Retinal pigment epithelial cell (primary cell): ENCODE data around the gene MRPL33.

Source experiments
- DNase-seq: peaks from one replicate; pipeline ENCODE4 v3.0.0-alpha.2; 2010; ENCODE audit warnings: low read depth
- H3K4me3 ChIP-seq: 2 replicates; pipeline ENCODE4 v1.5.1; 2011; ENCODE audit warnings: mild to moderate bottlenecking, low read length, control low read depth, moderate library complexity
- CTCF ChIP-seq: conservative IDR thresholded peaks from 2 replicates; pipeline ENCODE4 v1.5.1; 2011; ENCODE audit warnings: low read depth, low read length, control low read depth, inconsistent platforms

The MRPL33 gene

GRCh38 chr2:27771548-27772335, at the start of gene MRPL33:
TSS of gene MRPL33 (plus strand) at chr2:27771719. CDS start at chr2:27771778, 59 bp downstream.
- peak within 1 kb of the TSS; percentile 94 for H3K4me3 ChIP-seq
- DNase-seq = no peak
- no peak for TF ChIP-seq CTCF

- no peak overlapping the region for H3K4me3 ChIP-seq
- DNase-seq = no peak
- no peak for TF ChIP-seq CTCF
Observed at GRCh38 chr2:27721884-27722485, 49.5 kb upstream of the MRPL33 start.

- H3K4me3 ChIP-seq = no peak overlapping the region
- DNase-seq = no peak
- peak; percentile 90 for TF ChIP-seq CTCF
Observed at GRCh38 chr2:27723372-27724144, 48.0 kb upstream of the MRPL33 start.

GRCh38 chr2:27724191-27724590, 47.3 kb upstream of the MRPL33 start:
- DNase-seq = no peak
- TF ChIP-seq CTCF = no peak
- no peak overlapping the region for H3K4me3 ChIP-seq

- DNase-seq = no peak
- no peak overlapping the region for H3K4me3 ChIP-seq
- TF ChIP-seq CTCF = no peak
Observed at GRCh38 chr2:27724905-27725701, 46.4 kb upstream of the MRPL33 start.

DNA sequence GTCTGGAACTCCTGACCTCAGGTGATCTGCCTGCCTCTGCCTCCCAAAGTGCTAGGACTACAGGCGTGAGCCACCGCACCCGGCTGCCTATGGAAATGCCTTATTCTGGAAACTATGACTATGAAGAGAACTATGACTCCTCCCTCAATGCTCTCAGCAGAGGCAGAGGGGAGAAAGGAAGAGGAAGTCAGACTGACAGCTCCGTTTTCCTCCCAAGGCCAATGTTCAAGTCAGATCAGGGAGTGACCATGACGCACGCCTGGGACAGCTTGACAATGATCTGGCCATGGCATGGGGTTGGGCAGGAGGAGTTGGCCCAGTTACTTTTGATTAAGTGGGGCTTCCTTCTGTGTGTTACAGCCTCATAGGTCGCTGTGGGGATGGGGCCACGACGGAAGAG, 44.3 kb upstream of the MRPL33 start:
- DNase-seq = no peak
- H3K4me3 ChIP-seq = no peak overlapping the region
- TF ChIP-seq CTCF = no peak
